HL-60 (cell line): ENCODE measurements around the gene ZFYVE28.

ENCODE experiments used
- GABPA ChIP-seq: IDR thresholded peaks from 2 replicates; pipeline ENCODE4 v1.6.1; 2012; ENCODE audit warnings: low read depth
- POLR2AphosphoS5 ChIP-seq: IDR thresholded peaks from 2 replicates; pipeline ENCODE4 v1.6.1; 2012; ENCODE audit warnings: low read depth
- REST ChIP-seq: IDR thresholded peaks from 2 replicates; pipeline ENCODE4 v1.6.1; 2012; ENCODE audit warnings: low read depth; ENCODE audit not compliant: insufficient replicate concordance
- SPI1 ChIP-seq: IDR thresholded peaks from 2 replicates; pipeline ENCODE4 v1.6.1; 2012; ENCODE audit warnings: low read depth, mild to moderate bottlenecking, borderline replicate concordance
- TF ChIP-seq, protein P1 (sequence below): IDR thresholded peaks from one replicate; pipeline ENCODE4 v1.5.1; 2011; ENCODE audit warnings: low read length, control low read depth, inconsistent platforms; ENCODE audit not compliant: insufficient read depth

- TF ChIP-seq, protein P1, sequence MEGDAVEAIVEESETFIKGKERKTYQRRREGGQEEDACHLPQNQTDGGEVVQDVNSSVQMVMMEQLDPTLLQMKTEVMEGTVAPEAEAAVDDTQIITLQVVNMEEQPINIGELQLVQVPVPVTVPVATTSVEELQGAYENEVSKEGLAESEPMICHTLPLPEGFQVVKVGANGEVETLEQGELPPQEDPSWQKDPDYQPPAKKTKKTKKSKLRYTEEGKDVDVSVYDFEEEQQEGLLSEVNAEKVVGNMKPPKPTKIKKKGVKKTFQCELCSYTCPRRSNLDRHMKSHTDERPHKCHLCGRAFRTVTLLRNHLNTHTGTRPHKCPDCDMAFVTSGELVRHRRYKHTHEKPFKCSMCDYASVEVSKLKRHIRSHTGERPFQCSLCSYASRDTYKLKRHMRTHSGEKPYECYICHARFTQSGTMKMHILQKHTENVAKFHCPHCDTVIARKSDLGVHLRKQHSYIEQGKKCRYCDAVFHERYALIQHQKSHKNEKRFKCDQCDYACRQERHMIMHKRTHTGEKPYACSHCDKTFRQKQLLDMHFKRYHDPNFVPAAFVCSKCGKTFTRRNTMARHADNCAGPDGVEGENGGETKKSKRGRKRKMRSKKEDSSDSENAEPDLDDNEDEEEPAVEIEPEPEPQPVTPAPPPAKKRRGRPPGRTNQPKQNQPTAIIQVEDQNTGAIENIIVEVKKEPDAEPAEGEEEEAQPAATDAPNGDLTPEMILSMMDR: no peak
- TF ChIP-seq GABPA (no peak), POLR2AphosphoS5 (no peak), REST (no peak), SPI1 (no peak)
Observed at GRCh38 chr4:2461246-2461960, 43.0 kb upstream of the ZFYVE28 start.
